Measurements from ENCODE around the gene MBNL3.

The MBNL3 gene

GRCh38 chrX:132395026-132395425, 93.8 kb downstream of the MBNL3 start:
- TF ChIP-seq CTCF (IDR thresholded peaks at IDR 0.05; ENCODE audit: insufficient read depth, low read length, poor library complexity, severe bottlenecking) (no peak), EZH2phosphoT487 (conservative IDR thresholded peaks at IDR 0.05; ENCODE audit: low read length) (no peak)
- Histone ChIP-seq H3K9me2 (replicated peaks; ENCODE audit: insufficient read depth, low read length) (no peaks in the 10 kb centered on the region), H3K4me3 (ENCODE audit: insufficient read depth, low read length, poor library complexity, severe bottlenecking) (no peak overlapping the region), H3K9ac (ENCODE audit: low read length) (no peak overlapping the region), H3K4me2 (ENCODE audit: low read depth, low read length, poor library complexity, severe bottlenecking) (no peak overlapping the region), H3K27ac (ENCODE audit: low read depth, low read length) (no peak overlapping the region), H3K27me3 (ENCODE audit: low read length) (no peaks in the 10 kb centered on the region), H3F3A (ENCODE audit: insufficient read depth) (no peaks in the 10 kb centered on the region), H3K9me3 (ENCODE audit: insufficient read depth, low read length) (no peaks in the 10 kb centered on the region), H3K36me3 (ENCODE audit: low read length) (no peaks in the 10 kb centered on the region), H4K20me1 (ENCODE audit: low read depth, low read length) (no peaks in the 10 kb centered on the region), H2AFZ (ENCODE audit: low read depth, low read length, severe bottlenecking) (no peak overlapping the region), H3K79me2 (ENCODE audit: insufficient read depth, low read length) (no peaks in the 10 kb centered on the region)

GRCh38 chrX:132394591-132394990, 94.2 kb downstream of the MBNL3 start:
- no peak for TF ChIP-seq CTCF (IDR thresholded peaks at IDR 0.05; ENCODE audit: insufficient read depth, low read length, poor library complexity, severe bottlenecking)
- no peak for TF ChIP-seq EZH2phosphoT487 (conservative IDR thresholded peaks at IDR 0.05; ENCODE audit: low read length)
- Histone ChIP-seq H3K9me2 (replicated peaks; ENCODE audit: insufficient read depth, low read length) (no peaks in the 10 kb centered on the region), H3K36me3 (ENCODE audit: low read length) (no peaks in the 10 kb centered on the region)

GRCh38 chrX:132393992-132394391, 94.8 kb downstream of the MBNL3 start:
- no peak overlapping the region for H2AFZ ChIP-seq (ENCODE audit: low read depth, low read length, severe bottlenecking)
- H4K20me1 ChIP-seq (ENCODE audit: low read depth, low read length): no peaks in the 10 kb centered on the region
- no peaks in the 10 kb centered on the region for H3K9me3 ChIP-seq (ENCODE audit: insufficient read depth, low read length)
- H3K27me3 ChIP-seq (ENCODE audit: low read length): no peaks in the 10 kb centered on the region
- no peaks in the 10 kb centered on the region for H3K79me2 ChIP-seq (ENCODE audit: insufficient read depth, low read length)
- TF ChIP-seq CTCF (IDR thresholded peaks at IDR 0.05; ENCODE audit: insufficient read depth, low read length, poor library complexity, severe bottlenecking) (no peak), EZH2phosphoT487 (conservative IDR thresholded peaks at IDR 0.05; ENCODE audit: low read length) (no peak)
- no peak overlapping the region for H3K4me3 ChIP-seq (ENCODE audit: insufficient read depth, low read length, poor library complexity, severe bottlenecking)
- no peak overlapping the region for H3K27ac ChIP-seq (ENCODE audit: low read depth, low read length)
- H3K4me2 ChIP-seq (ENCODE audit: low read depth, low read length, poor library complexity, severe bottlenecking): no peak overlapping the region
- no peak overlapping the region for H3K9ac ChIP-seq (ENCODE audit: low read length)
- H3F3A ChIP-seq (ENCODE audit: insufficient read depth): no peaks in the 10 kb centered on the region
- H3K36me3 ChIP-seq (ENCODE audit: low read length): no peaks in the 10 kb centered on the region
- H3K9me2 ChIP-seq (replicated peaks; ENCODE audit: insufficient read depth, low read length): no peaks in the 10 kb centered on the region

More at GRCh38 chrX:132394591-132394990, 94.2 kb downstream of the MBNL3 start:
- Histone ChIP-seq H3F3A (ENCODE audit: insufficient read depth) (no peaks in the 10 kb centered on the region), H3K4me2 (ENCODE audit: low read depth, low read length, poor library complexity, severe bottlenecking) (no peak overlapping the region), H3K79me2 (ENCODE audit: insufficient read depth, low read length) (no peaks in the 10 kb centered on the region), H3K27ac (ENCODE audit: low read depth, low read length) (no peak overlapping the region), H3K27me3 (ENCODE audit: low read length) (no peaks in the 10 kb centered on the region), H3K9me3 (ENCODE audit: insufficient read depth, low read length) (no peaks in the 10 kb centered on the region), H3K4me3 (ENCODE audit: insufficient read depth, low read length, poor library complexity, severe bottlenecking) (no peak overlapping the region), H3K9ac (ENCODE audit: low read length) (no peak overlapping the region), H2AFZ (ENCODE audit: low read depth, low read length, severe bottlenecking) (no peak overlapping the region), H4K20me1 (ENCODE audit: low read depth, low read length) (no peaks in the 10 kb centered on the region)

All from SU-DHL-6 (cell line).